DMS114 treated with DMSO at 0.1 percent for 48 hours (cell line): ENCODE results near the gene VPS25.

ENCODE experiments used
- DNase-seq: peaks from one replicate; lab custom pipeline; 2025; ENCODE audit not compliant: unreplicated experiment; lab: John Stamatoyannopoulos, UW

Gene VPS25

GRCh38 chr17:42795061-42795460 is 21.8 kb downstream of the VPS25 start:
- no peak for DNase-seq

GRCh38 chr17:42795465-42795864 is 22.2 kb downstream of the VPS25 start:
- DNase-seq: no peak

- DNase-seq: no peak
Measured at GRCh38 chr17:42796066-42796758, 23.0 kb downstream of the VPS25 start.

- DNase-seq: no peak
Measured at GRCh38 chr17:42797067-42798007, 24.1 kb downstream of the VPS25 start.

- DNase-seq: no peak
Measured at GRCh38 chr17:42798011-42798382, 24.7 kb downstream of the VPS25 start.

GRCh38 chr17:42798383-42799380 is 25.4 kb downstream of the VPS25 start, which contains the start of the genes CNTD1 and COA3:
Gene CNTD1, plus strand, starts transcription at chr17:42798861. Its CDS starts 207 bp downstream, at chr17:42799068.
Gene COA3, minus strand, starts transcription at chr17:42798704. Its CDS starts 23 bp downstream, at chr17:42798681.
- peak; percentile 74 for DNase-seq

GRCh38 chr17:42803074-42803883 is 30.0 kb downstream of the VPS25 start:
- no peak for DNase-seq

GRCh38 chr17:42804918-42805367 is 31.7 kb downstream of the VPS25 start:
- DNase-seq: no peak

- no peak for DNase-seq
Measured at GRCh38 chr17:42806249-42806648, 33.0 kb downstream of the VPS25 start.

GRCh38 chr17:42809250-42809649 is 36.0 kb downstream of the VPS25 start:
- no peak for DNase-seq

- DNase-seq: no peak
Measured at GRCh38 chr17:42814633-42815399, 41.6 kb downstream of the VPS25 start.

- no peak for DNase-seq
Measured at GRCh38 chr17:42817866-42818265, 44.6 kb downstream of the VPS25 start.

GRCh38 chr17:42818379-42818778 is 45.1 kb downstream of the VPS25 start:
- DNase-seq: no peak

GRCh38 chr17:42819939-42820535 is 46.8 kb downstream of the VPS25 start:
- peak; percentile 23 for DNase-seq

- no peak for DNase-seq
Measured at GRCh38 chr17:42821176-42821575, 47.9 kb downstream of the VPS25 start.

GRCh38 chr17:42827472-42827871 is 54.2 kb downstream of the VPS25 start:
- DNase-seq: no peak
